Measurements from ENCODE around the gene WBP11. TPM values are rescaled to one million over a fixed set of nuclear protein-coding genes. Genes with fewer than 3 reads are reported as not detected.

WBP11 gene
- total RNA-seq, 4 donors from 2014 or later = 9.5 to 44.0 (median 15.3) TPM

DNA sequence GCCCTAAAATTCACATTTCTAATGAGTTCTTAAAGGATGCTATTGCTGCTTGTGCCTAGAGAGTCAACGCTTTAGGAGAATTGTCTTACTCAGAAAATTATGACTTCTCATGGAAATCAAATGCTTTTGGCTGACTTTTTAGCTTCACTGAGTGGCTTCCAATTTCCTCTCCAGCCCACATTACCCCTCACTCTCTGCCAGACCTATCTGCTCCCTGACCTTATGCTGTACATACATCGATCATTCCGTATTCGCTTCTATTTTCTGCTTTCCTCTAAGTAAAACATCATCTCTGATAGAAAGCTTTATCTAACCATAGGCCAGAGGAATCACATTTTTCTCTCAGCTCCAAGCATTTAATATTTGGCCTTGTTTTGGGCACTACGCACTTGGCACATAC, 23.2 kb upstream of the WBP11 start:
- DNase-seq = no peak
- Histone ChIP-seq H3K9me3 (no peaks in the 10 kb centered on the region), H3K4me1 (no peaks in the 10 kb centered on the region), H3K36me3 (no peaks in the 10 kb centered on the region), H3K27ac (peak overlapping the region; percentile 50 to 57), H3K27me3 (no peaks in the 10 kb centered on the region), H3K4me3 (no peak overlapping the region)
- no peak for TF ChIP-seq POLR2A (IDR thresholded peaks at IDR 0.05)
- TF ChIP-seq, protein P1, sequence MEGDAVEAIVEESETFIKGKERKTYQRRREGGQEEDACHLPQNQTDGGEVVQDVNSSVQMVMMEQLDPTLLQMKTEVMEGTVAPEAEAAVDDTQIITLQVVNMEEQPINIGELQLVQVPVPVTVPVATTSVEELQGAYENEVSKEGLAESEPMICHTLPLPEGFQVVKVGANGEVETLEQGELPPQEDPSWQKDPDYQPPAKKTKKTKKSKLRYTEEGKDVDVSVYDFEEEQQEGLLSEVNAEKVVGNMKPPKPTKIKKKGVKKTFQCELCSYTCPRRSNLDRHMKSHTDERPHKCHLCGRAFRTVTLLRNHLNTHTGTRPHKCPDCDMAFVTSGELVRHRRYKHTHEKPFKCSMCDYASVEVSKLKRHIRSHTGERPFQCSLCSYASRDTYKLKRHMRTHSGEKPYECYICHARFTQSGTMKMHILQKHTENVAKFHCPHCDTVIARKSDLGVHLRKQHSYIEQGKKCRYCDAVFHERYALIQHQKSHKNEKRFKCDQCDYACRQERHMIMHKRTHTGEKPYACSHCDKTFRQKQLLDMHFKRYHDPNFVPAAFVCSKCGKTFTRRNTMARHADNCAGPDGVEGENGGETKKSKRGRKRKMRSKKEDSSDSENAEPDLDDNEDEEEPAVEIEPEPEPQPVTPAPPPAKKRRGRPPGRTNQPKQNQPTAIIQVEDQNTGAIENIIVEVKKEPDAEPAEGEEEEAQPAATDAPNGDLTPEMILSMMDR (IDR thresholded peaks at IDR 0.05) = no peak
- intact Hi-C loops (cut with DNase I; ENCODE audit: low total_unique reads) = no loop called here

DNA sequence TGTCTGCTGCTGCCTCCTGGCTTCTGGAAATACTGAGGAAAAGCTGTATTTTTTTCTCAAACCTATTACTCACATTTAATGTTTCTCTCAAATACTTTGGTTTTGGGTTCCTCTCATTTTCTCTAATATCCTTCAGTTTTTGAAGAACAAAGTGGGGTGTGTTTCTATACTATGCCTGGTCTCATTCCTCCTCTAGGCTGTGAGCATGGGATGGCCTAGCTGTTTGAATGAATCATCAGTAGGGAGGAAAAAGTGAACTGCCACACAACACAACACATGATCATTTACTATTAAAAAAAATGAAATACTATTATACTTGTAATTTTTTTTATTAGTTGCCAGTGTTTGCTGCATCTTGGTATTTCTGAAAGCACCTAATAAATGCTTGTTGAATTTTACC, 22.0 kb upstream of the WBP11 start:
- Histone ChIP-seq H3K4me3 (no peak overlapping the region), H3K4me1 (no peaks in the 10 kb centered on the region), H3K9me3 (no peaks in the 10 kb centered on the region), H3K27me3 (no peaks in the 10 kb centered on the region), H3K27ac (no peak overlapping the region), H3K36me3 (no peaks in the 10 kb centered on the region)
- intact Hi-C loops (cut with DNase I; ENCODE audit: low total_unique reads) = no loop called here
- TF ChIP-seq POLR2A (IDR thresholded peaks at IDR 0.05) = no peak
- TF ChIP-seq, protein P1 (IDR thresholded peaks at IDR 0.05) = no peak
- DNase-seq = no peak

DNA sequence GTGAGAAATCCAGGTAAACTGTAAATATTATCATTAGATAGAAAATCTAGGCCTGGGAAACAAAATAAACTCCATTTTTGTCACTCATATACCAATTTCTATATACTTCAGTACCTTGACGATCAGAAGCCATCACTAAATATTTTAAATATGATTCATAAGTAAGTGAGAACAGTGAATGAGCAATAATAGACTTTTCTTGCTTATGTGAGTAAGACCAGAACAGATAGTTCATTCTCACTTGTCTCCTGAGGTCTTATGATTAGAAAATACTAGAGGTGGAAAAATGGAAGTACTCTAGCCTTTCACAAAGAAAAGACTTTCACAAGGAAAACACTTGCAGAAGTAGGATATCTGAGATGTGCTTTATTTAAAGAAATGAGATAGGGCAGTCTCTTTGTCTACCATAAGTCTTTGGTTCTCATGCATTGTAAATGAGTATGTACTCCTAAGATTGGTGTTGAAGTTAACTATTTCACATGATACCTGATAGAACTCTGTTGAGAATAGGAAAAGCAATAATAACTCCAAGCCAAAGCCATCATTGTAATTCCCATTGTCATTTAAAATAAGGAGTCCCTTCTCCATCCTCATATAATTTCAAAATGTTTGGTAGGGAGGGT, 20.8 kb upstream of the WBP11 start:
- DNase-seq = no peak
- TF ChIP-seq POLR2A (IDR thresholded peaks at IDR 0.05) = no peak
- H3K4me3 ChIP-seq = no peak overlapping the region
- H3K9me3 ChIP-seq = no peaks in the 10 kb centered on the region
- H3K36me3 ChIP-seq = no peaks in the 10 kb centered on the region
- no peaks in the 10 kb centered on the region for H3K27me3 ChIP-seq
- H3K27ac ChIP-seq = no peak overlapping the region
- intact Hi-C loops (cut with DNase I; ENCODE audit: low total_unique reads) = no loop called here
- H3K4me1 ChIP-seq = no peaks in the 10 kb centered on the region

DNA sequence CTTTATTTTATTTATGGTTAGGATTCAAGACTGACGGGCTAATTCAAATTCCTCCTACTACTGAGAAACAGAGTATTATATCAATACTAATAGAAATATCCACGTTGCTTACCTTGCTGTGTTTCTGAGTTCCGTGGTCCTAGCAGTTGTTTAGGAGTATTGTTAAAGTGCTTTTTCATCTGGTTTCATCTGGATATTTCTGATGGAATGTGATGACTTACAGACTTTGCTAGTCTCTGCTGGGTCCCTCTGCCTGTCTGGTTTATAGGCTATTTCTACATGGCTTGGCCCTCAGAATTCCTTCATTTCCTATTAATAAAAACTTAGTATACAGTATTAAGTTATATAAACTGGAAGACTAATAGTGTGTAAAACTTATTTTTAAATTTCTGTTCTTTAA, 10.7 kb upstream of the WBP11 start, which contains the start of gene SMCO3:
Gene SMCO3 (minus strand): TSS at position 169 of the 400 bp plus-strand sequence. CDS start 7,502 bp downstream, outside the sequence.
- no peaks in the 10 kb centered on the region for H3K27me3 ChIP-seq
- no peaks in the 10 kb centered on the region for H3K4me1 ChIP-seq
- intact Hi-C loops (cut with DNase I; ENCODE audit: low total_unique reads) = no loop called here
- no peaks in the 10 kb centered on the region for H3K9me3 ChIP-seq
- no peak within 1 kb of the TSS for H3K27ac ChIP-seq
- no peak within 1 kb of the TSS for H3K4me3 ChIP-seq
- TF ChIP-seq POLR2A (IDR thresholded peaks at IDR 0.05) = no peak
- TF ChIP-seq, protein P1 (IDR thresholded peaks at IDR 0.05) = no peak
- no peaks in the 10 kb centered on the region for H3K36me3 ChIP-seq
- no peak for DNase-seq

DNA sequence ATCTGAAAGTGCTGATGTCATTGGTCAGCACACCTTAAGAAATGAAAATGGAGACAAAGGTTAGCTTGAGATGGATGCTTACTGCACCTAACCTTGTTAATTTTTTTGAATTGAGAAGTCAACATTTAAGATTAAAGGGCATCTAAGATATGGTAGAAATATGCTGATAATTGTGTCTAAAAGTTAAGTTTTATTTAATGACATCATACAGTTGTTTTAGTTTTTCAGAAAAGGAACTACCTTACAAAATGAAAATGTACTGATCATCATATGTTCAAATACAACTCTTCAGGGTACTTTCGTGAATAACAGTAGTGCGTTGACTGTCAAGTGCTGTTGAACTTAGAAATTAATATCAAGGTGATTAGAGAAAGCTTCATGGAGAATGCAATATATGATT, 8.2 kb upstream of the WBP11 start:
- TF ChIP-seq, protein P1 (IDR thresholded peaks at IDR 0.05) = no peak
- no peak for TF ChIP-seq POLR2A (IDR thresholded peaks at IDR 0.05)
- Histone ChIP-seq H3K4me3 (no peak overlapping the region), H3K4me1 (no peaks in the 10 kb centered on the region), H3K27me3 (no peaks in the 10 kb centered on the region), H3K27ac (no peak overlapping the region), H3K36me3 (no peaks in the 10 kb centered on the region), H3K9me3 (no peaks in the 10 kb centered on the region)
- intact Hi-C loops (cut with DNase I; ENCODE audit: low total_unique reads) = no loop called here
- no peak for DNase-seq

All from uterus (tissue), 4 donors.